SKM-1 (cell line): Measurements from ENCODE around the gene TACC2.

Experiments
- DNase-seq: peaks from one replicate; lab custom pipeline; 2025; ENCODE audit not compliant: unreplicated experiment; lab: John Stamatoyannopoulos, UW

Gene TACC2

GRCh38 chr10:122164815-122165483 is 176.0 kb downstream of the TACC2 start:
- DNase-seq, result no peak

DNA sequence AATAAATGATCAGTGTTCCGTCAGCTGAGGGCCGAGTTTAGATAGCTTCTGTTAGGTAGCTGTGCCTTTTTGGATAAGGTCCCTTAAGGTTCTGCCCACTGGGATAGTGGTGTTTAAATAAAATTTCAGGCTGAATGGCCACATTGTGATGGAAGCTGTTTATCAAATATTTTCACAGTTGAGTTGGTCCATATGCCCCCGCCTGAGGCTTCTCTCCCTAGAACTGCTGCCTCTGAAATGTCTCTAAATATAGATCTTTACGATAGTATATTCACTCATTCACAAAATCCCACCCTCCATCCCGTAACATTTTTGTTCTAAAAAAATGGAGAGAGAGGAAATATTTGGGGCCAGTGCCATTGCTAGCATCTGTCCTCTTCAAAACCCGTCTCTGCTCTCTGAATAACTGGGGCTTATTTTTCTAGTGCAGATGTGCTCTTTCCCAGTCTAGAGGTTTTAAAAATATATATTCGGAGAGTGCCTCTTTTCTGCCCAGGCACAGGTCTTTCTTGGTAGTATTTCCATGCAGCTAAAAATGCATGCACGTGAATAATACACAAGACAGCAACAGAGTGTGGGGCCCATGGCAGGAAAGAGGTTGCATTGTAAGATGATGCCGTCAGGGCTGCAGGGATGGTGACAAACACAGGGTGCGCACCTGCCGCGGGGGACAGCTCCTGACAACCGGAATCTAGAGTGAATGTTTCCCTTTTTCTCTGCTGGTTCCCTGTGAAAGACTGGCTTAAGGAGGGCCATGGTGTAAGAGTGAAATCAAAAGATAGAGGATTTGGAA is 176.7 kb downstream of the TACC2 start:
- no peak for DNase-seq

DNA sequence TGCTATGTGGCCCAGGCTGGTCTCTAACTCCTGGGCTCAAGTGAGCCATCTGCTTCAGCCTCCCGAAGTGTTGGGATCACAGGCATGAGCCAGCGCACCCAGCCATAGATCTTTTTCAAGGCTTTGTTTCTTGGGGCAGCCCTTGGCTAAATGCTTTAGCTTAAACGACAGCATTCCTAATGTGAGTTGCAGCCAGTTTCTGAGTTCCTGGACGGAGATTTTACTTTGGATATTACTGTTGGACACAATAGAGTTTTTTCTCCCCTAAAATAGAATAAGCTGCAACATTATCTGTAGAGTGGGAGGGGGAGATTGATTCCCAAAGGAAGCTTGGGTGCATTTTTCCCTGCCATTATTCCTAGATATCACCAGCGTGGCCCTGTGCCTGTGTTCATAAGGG is 179.1 kb downstream of the TACC2 start:
- no peak for DNase-seq

DNA sequence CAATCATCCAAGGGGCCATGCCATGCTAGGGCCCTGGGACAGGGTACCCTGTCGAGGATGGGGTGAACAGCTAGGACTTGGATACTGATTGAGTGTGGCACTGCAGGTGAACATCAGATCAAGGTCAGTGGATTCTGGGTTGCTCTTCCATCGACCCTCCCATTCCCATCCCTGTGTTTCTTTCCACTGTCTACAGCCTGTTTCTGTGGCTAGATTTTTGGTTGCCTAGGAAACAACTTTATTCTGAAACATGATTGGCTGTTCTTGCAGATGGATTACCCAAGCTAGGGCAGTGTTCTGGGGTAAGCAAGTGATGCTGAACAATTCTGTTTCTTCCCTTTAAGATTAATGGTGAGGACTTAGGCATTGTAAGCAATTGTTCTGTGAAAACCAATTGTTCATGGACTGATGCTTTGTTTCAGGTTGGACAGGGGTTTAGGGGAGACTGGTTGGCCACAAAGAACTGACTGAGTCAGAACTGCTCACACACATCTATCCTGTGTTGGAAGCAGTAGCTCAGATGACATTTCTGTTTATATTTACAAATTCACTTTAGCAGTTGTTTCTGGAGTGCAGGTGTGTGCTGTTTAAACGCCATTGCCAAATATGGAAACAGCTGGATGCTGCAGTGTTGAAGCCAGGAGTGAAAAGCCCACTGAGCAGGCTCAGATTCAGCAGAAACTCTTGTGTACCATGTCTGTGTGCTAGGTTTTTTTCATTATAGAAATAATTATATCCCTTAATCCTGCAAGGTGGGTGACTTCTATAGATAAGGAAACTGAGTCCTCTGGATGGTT is 179.8 kb downstream of the TACC2 start:
- DNase-seq, result no peak

DNA sequence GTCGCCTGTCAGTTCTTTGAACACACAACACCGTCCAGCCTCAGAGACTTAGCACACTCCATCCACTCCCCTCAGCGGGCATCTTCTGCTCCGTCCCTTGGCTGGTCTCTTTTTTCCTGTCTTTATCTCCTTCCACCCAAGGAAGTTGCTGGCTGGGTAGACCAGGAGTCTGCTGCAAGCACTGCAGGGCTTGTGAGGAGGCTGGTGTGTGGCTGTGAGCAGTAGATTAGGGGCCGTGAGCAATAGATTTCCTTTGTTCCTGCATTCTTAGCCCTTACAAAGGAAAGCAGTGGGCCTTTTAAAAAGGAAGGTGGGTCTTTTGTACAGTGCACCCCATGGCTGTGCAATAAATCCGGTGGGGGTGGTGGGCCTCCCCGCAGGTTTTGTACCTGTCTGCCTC is 181.8 kb downstream of the TACC2 start:
- no peak for DNase-seq

- DNase-seq, result no peak
These were observed 182.5 kb downstream of the TACC2 start for GRCh38 chr10:122171302-122172075.

GRCh38 chr10:122172361-122173008 is 183.5 kb downstream of the TACC2 start:
- DNase-seq, result no peak

GRCh38 chr10:122173337-122173736 is 184.4 kb downstream of the TACC2 start:
- no peak for DNase-seq

DNA sequence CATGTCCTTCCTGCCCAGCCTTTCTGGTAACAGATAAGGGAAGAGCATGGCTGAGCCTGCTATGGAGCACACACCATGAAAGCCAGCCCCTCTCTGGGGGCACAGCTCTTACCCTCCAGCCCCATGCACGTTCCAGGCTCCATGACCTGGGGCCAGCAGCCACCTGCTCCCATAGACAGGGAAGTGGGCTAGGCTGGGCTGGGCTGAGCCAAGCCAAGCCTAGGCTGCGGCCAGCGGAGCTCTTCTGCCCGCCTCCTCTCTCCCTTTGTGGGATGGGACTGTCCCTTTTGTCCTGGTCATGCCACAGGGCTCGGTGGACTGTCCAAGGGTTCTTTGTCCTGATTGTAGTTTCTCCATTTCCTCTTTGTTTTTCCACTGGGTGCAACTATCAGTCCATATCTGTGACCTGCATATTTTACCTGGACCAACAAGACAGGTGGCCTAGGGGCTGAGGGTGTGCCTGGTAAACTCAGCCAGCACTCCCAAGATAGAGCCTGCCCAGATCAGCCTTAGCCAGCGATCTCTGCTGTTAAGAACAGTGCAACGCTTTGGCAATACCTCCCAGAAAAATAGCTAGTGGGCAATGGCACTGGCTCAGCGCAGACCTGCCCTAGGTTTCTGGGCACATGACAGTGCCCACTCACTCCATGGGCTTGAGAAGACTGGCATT is 184.9 kb downstream of the TACC2 start:
- DNase-seq, result no peak

DNA sequence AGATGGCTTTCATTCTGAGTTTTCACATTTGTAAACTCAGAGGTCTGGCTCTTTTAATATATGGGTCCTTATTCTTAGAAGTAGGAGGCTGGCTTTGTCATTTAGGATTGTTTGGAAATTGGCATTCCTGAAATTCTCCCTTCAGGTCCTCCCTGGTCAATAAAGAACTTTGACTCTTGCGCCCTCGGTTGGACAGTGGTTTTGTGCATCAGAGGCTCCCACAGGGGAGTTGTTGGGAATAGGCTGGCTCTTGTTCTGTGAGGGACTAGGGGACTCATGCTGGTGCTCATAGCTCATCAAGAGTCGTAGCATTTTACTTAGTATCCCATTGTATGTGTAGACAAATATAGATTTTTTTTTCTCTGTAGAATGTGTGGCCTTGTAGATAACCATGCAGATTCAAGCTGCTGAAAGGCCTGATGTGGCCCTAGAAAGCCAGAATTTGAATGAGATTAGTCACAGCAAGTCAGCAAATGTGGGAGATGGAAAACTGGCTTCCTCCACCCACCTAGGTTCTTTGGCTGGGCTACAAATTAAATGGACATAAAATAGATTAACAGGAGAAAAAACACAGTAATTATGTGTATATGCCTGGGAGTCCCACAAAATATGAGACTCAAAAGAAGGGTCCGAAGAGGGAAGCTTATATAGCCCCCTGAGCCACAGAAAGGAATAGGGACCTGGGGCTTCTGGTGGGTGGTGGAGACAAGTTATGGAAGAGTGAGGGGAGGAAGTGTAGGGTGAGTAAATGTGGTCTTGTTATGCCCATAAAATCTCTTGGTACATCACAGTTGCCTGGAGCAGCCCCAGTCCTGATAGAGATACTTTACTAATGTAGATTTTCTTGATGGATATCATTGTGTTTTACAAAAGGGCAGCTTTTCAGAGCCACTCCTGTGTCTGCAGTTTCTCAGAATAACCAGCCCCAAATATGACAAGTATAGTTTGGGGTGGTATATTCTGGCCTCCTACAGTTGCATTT is 187.6 kb downstream of the TACC2 start:
- DNase-seq, result no peak

- DNase-seq, result no peak
These were observed 189.7 kb downstream of the TACC2 start for GRCh38 chr10:122178655-122179054.

DNA sequence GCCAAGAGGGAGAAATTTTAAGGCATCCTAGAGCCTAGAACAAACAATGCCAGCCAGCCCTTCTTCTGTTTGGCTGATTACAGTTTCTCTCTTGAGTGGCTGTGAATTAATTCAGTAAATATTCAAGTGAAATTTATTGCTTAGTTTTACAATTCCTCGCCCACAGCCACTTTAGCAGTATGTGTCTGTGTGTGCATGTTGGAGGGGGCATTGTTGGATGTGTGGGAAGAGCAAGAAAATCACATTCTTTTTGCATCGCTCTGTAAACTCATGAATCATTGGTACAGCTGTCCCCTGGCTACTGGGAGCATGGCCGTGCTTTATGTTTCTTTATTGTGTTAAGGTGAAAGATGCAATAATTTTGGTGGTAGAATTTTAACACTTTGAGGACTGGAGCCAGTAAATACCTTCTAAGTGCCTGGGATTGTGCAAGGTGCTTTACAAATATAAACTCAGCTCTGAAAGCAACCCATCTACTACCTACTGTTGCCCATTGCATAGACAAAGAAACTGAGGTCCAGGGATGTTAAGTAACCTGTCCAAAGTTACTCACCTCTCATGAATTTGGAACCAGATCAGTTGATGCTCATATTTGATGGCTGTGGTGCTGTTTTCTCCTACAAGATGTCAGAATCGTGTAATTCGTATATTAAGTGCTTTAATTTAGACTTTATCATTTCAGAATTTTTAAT is 192.2 kb downstream of the TACC2 start:
- DNase-seq, result no peak

DNA sequence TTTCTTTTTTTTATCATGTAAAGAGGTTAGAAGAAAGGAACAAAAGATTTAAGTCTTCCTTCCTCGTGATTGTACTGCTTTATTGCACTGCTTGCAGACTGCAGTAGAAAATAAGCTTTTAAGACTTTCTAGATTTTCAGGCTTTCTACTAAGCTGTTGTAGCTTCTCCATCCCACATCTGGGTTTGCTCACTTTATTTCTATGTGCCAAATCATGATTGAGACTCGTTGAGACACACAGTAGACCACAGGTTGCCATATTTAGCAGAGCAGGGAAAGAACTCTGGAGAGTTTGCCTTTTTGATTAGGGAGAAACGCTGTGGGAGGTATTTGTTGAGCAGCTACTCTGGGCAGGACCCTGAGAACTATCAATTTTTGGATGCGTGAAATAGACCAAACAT is 192.9 kb downstream of the TACC2 start:
- no peak for DNase-seq

GRCh38 chr10:122182308-122182707 is 193.3 kb downstream of the TACC2 start:
- DNase-seq, result no peak

DNA sequence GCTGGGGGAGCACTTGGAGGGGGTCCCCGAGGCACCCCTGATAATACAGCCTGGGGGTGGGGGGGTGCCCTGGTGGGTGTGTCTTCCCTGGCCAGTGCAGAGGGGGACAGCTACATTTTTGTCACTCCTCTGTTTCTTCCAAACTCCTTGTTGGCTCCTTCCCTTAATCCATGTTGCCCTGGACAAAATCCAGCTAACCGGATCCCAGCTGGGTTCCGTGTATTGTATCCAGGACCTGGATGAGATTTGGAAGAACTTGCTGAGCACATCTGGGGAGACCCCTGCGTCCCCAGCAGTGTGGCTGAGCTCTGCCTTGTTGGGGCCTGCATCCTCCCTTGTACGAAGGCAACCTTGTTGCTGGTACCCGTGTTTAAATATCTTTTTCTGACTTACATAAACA is 195.3 kb downstream of the TACC2 start:
- DNase-seq, result no peak

GRCh38 chr10:122185643-122186042 is 196.7 kb downstream of the TACC2 start:
- no peak for DNase-seq

- no peak for DNase-seq
These were observed 198.2 kb downstream of the TACC2 start for GRCh38 chr10:122186816-122187810.
